Left colon (tissue), 2 donors: ENCODE measurements around the gene PKNOX2. TPM values are rescaled to one million over a fixed set of nuclear protein-coding genes. Genes with fewer than 3 reads are reported as not detected.
"Not testable (repeated sequence)": the region's sequence is repeated elsewhere in the genome, so short reads cannot be mapped to it uniquely, and the experiment has no call there.

Experiments
- ATAC-seq: fragments of 200-7000 bp; cut with Tn5 transposase; one replicate; pipeline ENCODE4 v1.9.1; 2020; ENCODE audit warnings: mild to moderate bottlenecking, moderate library complexity
- DNase-seq, 2 donors: peaks; one replicate each; pipeline ENCODE4 v3.0.0-alpha.2; 2020
- intact Hi-C, 2 donors: fragments of 100-400 bp; cut with DNase I in 1 of 2; cut with micrococcal nuclease in 1 of 2; formaldehyde crosslinking; loops; one replicate each; pipeline versions ENCODE4 v1.11.2 to v1.14.0; 2022; cut with DNase I, micrococcal nuclease
- total RNA-seq, 2 donors: library from RNA; stranded (reverse); fragmentation: NEBNext Ultra II Directional; extraction: Animal tissue kit (Norgen Biotek cat#: 25700); gene quantifications; one replicate each; pipeline ENCODE4 v1.2.1, GENCODE V29; 2021
- donor health status: DM: no; HTN: no; CAD: no.
- donor health status: DM: yes; HTN: yes; CAD: no.

PKNOX2 gene
- total RNA-seq, 2 donors from 2014 or later: 0.49 to 1.5 TPM

DNA sequence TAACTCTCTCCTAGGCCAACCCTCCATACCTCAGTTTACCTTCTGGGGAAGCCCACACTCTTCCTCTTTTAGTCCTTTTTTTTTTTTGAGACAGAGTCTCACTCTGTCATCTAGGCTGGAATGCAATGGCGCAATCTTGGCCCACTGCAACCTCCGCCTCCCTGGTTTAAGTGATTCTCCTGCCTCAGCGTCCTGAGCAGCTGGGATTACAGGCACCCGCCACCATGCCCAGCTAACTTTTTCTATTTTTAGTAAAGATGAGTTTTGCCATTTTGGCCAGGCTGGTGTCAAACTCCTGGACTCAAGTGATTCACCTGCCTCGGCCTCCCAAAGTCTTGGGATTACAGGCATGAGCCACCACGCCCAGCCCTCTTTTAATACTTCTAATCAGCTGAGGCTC lies 58.6 kb downstream of the PKNOX2 start:
- DNase-seq, ATAC-seq, intact Hi-C loops: not testable (repeated sequence)

GRCh38 chr11:125223901-125224361 lies 59.4 kb downstream of the PKNOX2 start:
- no peak for DNase-seq

DNA sequence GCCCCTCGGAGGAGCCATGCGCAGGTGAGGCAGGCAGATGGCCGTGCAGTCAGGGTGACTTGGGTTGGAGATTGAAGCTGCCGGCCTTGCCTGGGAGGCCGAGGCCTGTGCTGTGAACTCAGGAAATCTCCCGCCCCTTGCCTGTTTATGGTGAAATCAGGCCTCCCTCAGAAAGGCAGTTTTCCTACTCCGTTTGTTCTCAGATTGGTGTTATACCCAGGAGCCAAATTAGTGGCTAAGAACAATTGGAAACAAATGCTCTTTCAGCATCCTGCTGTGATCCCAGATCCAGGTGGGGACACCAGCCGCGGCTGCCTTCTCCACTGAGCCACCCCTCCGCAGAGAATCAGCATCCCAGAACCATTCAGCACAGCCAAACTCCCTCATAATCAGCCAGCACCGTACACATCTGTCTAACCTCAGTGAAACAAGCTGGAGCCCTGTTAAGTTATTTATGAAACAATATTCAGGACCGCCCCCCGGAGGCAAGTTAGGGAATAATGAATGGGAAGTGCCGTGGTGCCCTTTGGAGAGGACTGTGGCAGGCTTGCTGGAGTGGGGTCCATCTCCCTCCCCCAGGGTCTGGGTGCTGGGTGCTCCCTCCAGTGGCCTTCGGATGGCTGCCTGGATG lies 60.0 kb downstream of the PKNOX2 start:
- DNase-seq (peak in 1 of 2 donors; percentile 11), ATAC-seq (no peak)
- intact Hi-C loops: no loop called here

More at GRCh38 chr11:125223901-125224361, 59.4 kb downstream of the PKNOX2 start:
- intact Hi-C loops: no loop called here
- ATAC-seq: no peak

DNA sequence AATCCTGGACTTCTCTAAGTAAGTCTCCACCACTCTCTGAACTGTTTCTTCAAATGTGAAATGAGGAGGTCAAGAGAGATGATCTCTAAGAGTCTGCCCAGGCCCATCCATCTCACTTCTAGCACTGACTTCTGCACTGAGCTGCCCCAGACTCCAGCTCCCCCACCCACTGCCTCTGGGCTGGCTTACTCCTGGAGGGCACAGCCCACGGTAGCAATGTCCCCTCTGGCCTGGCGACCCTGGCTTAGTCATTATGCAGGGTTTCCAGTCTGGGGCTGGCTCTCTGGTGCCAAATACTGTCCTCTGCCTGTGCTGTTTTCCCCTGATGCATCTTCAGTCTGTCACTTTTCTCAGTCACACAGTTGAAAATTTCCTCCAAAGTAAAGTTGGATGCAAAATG lies 60.9 kb downstream of the PKNOX2 start:
- ATAC-seq (no peak), DNase-seq (no peak)
- intact Hi-C loops: no loop called here

- intact Hi-C loops: no loop called here
- no peak for ATAC-seq
- DNase-seq: no peak
Measured at GRCh38 chr11:125226031-125226430, 61.5 kb downstream of the PKNOX2 start.

GRCh38 chr11:125226706-125227105 lies 62.2 kb downstream of the PKNOX2 start:
- ATAC-seq: no peak
- intact Hi-C loops: no loop called here
- no peak for DNase-seq

GRCh38 chr11:125227151-125227550 lies 62.6 kb downstream of the PKNOX2 start:
- intact Hi-C loops: no loop called here
- ATAC-seq (no peak), DNase-seq (no peak)

GRCh38 chr11:125228445-125228844 lies 63.9 kb downstream of the PKNOX2 start:
- ATAC-seq (no peak), DNase-seq (no peak)
- intact Hi-C loops: no loop called here

GRCh38 chr11:125228993-125229392 lies 64.4 kb downstream of the PKNOX2 start:
- ATAC-seq (no peak), DNase-seq (no peak)
- intact Hi-C loops: no loop called here

- DNase-seq: no peak
- ATAC-seq: no peak
- intact Hi-C loops: no loop called here
Measured at GRCh38 chr11:125229916-125230315, 65.4 kb downstream of the PKNOX2 start.

DNA sequence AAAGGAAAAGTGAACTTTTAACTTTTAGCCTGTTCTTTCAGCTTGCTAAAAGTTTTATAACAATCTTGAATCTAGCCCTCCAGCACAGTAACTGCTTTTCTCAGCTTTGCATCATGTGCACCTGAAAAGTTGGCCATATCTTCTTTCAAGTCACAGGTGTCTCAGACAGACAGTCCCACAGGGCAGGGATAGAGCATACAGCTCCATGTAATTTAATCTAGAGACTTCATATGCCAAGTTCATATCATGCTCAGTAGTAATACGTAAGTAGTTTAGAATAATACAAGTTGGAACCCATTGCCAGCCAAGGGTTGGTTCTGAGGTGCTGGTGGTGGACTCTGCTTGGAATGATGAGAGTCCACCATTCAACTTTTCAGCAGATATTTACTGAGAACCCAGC lies 68.6 kb downstream of the PKNOX2 start:
- intact Hi-C loops: no loop called here

GRCh38 chr11:125233736-125234275 lies 69.3 kb downstream of the PKNOX2 start:
- DNase-seq (no peak), ATAC-seq (no peak)
- intact Hi-C loops: no loop called here

More for the DNA sequence above, 68.6 kb downstream of the PKNOX2 start:
- DNase-seq (no peak), ATAC-seq (no peak)

- intact Hi-C loops: no loop called here
- ATAC-seq (no peak), DNase-seq (no peak)
Measured at GRCh38 chr11:125235071-125235471, 70.5 kb downstream of the PKNOX2 start.

- no peak for DNase-seq
- no peak for ATAC-seq
Measured at GRCh38 chr11:125236072-125236825, 71.7 kb downstream of the PKNOX2 start.

GRCh38 chr11:125239585-125240560 lies 75.3 kb downstream of the PKNOX2 start:
- intact Hi-C loops: no loop called here
- ATAC-seq (no peak), DNase-seq (no peak)

More at GRCh38 chr11:125236072-125236825, 71.7 kb downstream of the PKNOX2 start:
- intact Hi-C loops: no loop called here

DNA sequence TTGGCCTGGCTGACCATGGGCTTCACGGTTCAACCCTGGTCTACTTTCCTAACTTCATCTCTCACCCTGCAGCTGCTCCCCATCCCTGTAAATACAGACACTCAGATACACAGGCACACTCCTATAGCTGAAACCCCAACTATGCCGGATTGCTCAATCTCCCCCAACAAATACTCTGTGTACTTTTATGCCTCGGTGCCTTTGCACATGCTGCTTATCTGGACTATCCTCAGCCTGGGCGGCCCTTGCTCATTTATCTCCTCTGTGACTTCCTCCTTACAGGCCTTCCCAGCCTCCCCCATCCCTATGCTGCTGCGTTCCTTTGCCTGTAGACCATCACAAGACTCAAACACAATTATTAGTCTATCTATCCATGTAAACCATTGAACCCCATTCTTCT lies 76.6 kb downstream of the PKNOX2 start:
- ATAC-seq (no peak), DNase-seq (no peak)
- intact Hi-C loops: no loop called here

GRCh38 chr11:125242141-125242775 lies 77.7 kb downstream of the PKNOX2 start:
- intact Hi-C loops: no loop called here
- no peak for ATAC-seq
- DNase-seq: no peak

GRCh38 chr11:125244166-125244565 lies 79.6 kb downstream of the PKNOX2 start:
- intact Hi-C loops: no loop called here
- ATAC-seq: no peak
- DNase-seq: no peak

GRCh38 chr11:125245299-125245698 lies 80.7 kb downstream of the PKNOX2 start:
- ATAC-seq: no peak
- DNase-seq: no peak
- intact Hi-C loops: no loop called here
